Activated CD8-positive, alpha-beta memory T cell treated with anti-CD3 and anti-CD28 coated beads, Interleukin-2, amount 10 ng/mL, durations not matched to agents 7 days and 5 days (primary cell): ENCODE data around the gene AIFM1. TPM values are rescaled to one million over a fixed set of nuclear protein-coding genes. Genes with fewer than 3 reads are reported as not detected.

Experiments
- ATAC-seq: fragments of 150-1000 bp; cut with Tn5 transposase; one replicate; pipeline ENCODE4 v1.10.0; 2021; ENCODE audit warnings: moderate library complexity
- CTCF ChIA-PET: fragments of 350-600 bp; sonication (Branson Sonifier 250); formaldehyde crosslinking; loops from one replicate; lab custom pipeline; 2021; ENCODE audit warnings: antibody characterized with exemption; lab: Charles Lee
- DNase-seq: peaks from one replicate; pipeline ENCODE4 v3.0.0-alpha.2; 2020
- H3K27ac Mint-ChIP-seq: one replicate; pipeline ENCODE4 v1.8.0; 2021; ENCODE audit warnings: mild to moderate bottlenecking, mixed read lengths
- H3K27me3 Mint-ChIP-seq: one replicate; pipeline ENCODE4 v1.8.0; 2021; ENCODE audit warnings: mixed read lengths
- H3K36me3 Mint-ChIP-seq: one replicate; pipeline ENCODE4 v1.8.0; 2021; ENCODE audit warnings: mild to moderate bottlenecking, mixed read lengths
- H3K4me1 Mint-ChIP-seq: one replicate; pipeline ENCODE4 v1.8.0; 2021; ENCODE audit warnings: mixed read lengths
- H3K4me3 Mint-ChIP-seq: one replicate; pipeline ENCODE4 v1.8.0; 2021; ENCODE audit warnings: mild to moderate bottlenecking, moderate library complexity, mixed read lengths
- H3K9me3 Mint-ChIP-seq: one replicate; pipeline ENCODE4 v1.8.0; 2022; ENCODE audit warnings: low read depth, mixed read lengths
- total RNA-seq, 2 experiments: library from RNA; stranded (reverse); gene quantifications; one replicate each; pipeline ENCODE4 v1.2.3, GENCODE V29; 2021

Gene AIFM1
- total RNA-seq, 2 experiments from 2014 or later = 47.3 to 59.6 TPM

DNA sequence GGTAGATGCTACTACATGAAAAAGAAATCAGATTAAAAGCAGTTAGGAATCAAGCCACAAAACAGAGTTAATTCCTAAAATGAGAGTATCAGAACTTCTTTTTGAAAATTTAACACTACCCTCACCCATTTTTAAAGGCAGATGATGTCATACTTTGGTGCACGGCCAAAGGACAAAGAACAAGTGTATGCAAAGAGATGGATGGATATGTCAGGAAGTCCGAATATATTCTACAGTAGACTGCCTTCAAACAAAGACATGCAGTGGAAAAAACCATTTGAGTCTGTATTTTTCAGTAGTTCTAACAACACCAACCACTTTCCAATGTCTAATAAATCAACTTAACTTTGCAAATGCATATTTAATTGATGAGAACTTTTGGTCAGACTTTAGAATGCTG, 2.2 kb downstream of the AIFM1 start:
- no peaks in the 10 kb centered on the region for H3K27me3 Mint-ChIP-seq
- CTCF ChIA-PET = interaction anchor here (0.7 to 1.5 kb wide), 3 partner anchors 11 to 81 kb away, joined by 3 to 4 read pairs (median 3); no protein-coding TSS in a partner anchor
- H3K27ac Mint-ChIP-seq = no peak overlapping the region
- peaks cover 3% of the 10 kb centered on the region for H3K36me3 Mint-ChIP-seq
- DNase-seq (no peak), ATAC-seq (no peak)
- no peaks in the 10 kb centered on the region for H3K9me3 Mint-ChIP-seq
- peak overlapping the region; percentile 13 for H3K4me3 Mint-ChIP-seq
- H3K4me1 Mint-ChIP-seq = peaks cover 41% of the 10 kb centered on the region

DNA sequence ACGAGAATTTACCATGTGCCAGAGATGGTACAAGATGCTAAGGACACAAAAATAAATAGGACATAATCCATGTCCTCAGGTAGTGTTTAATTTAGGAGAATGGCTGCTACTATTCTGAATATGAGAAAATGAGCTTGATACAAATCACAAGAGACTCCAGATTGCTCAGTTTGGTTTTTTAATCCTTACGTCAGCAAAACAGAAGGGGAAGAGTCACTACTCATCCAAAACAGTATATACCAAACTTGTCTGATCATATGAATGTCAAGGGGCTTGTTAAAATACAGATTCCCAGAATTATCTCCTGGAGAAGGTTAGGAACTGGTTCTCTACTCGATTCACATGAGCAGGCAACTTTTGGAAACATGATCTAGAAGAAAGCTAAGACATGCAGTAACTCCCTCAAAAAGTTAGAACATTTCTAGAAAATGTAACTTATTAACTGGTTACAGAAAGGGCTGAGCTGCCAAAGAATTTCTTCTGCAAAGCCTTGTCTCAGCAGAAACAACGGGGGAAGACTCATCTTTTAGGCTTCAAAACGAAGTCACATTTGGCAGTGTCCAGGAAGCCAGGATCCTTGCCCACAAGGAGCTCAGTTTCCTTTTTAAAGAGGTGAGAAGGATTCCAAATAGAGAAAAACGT, 3.4 kb downstream of the AIFM1 start:
- H3K4me1 Mint-ChIP-seq = peaks cover 40% of the 10 kb centered on the region
- CTCF ChIA-PET = interaction anchor here (0.7 to 0.9 kb wide), 3 partner anchors 30 to 80 kb away, joined by 3 to 4 read pairs (median 4); no protein-coding TSS in a partner anchor
- H3K9me3 Mint-ChIP-seq = no peaks in the 10 kb centered on the region
- no peak overlapping the region for H3K27ac Mint-ChIP-seq
- no peaks in the 10 kb centered on the region for H3K27me3 Mint-ChIP-seq
- peaks cover 3% of the 10 kb centered on the region for H3K36me3 Mint-ChIP-seq
- DNase-seq = no peak
- H3K4me3 Mint-ChIP-seq = no peak overlapping the region
- no peak for ATAC-seq

DNA sequence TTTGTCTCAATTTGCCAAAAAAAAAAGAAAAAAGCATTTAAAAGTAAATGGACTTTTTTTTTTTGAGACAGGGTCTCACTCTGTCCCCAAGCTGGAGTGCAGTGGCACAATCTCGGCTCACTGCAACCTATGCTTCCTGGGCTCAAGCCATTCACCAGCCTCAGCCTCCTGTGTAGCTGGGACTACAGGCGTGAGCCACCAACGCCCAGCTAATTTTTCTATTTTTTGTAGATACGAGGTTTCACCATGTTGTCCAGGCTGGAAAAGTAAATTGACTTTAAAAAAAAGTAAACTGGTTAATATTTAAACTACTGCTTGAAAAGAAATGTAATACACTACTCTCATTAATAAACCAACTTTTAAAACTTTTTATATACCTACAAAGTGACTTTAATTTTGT, 5.9 kb downstream of the AIFM1 start:
- ATAC-seq (no peak), DNase-seq (no peak)
- Mint-ChIP-seq H3K27ac (no peak overlapping the region), H3K27me3 (no peaks in the 10 kb centered on the region), H3K4me1 (peaks cover 32% of the 10 kb centered on the region), H3K36me3 (peaks cover 8% of the 10 kb centered on the region), H3K9me3 (no peaks in the 10 kb centered on the region), H3K4me3 (no peak overlapping the region)
- CTCF ChIA-PET = interaction anchor here (2.3 kb wide), 1 partner anchor 79 kb away, joined by 12 read pairs; no protein-coding TSS in a partner anchor

DNA sequence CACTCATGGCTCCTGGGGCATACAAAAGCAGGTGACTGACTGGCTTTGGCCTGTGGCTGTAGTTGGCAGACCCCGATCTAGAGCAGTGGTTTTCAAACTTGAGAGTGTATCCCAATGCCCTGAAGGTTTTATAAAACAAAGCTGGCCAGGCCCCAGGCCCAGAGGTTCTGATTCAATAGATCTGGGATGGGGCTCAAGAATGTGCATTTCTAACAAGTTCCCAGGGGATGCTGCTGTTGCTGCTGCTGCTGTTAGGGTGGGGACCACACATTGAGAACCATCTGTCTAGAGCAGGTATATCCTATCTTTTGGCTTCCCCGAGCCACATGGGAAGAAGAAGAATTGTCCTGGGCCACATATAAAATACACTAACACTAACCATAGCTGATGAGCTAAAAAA, 7.3 kb downstream of the AIFM1 start:
- DNase-seq (no peak), ATAC-seq (no peak)
- CTCF ChIA-PET = interaction anchor here (1.0 kb wide), 1 partner anchor 14 kb away, joined by 3 read pairs; the partner anchor contains the start of gene RAB33A
- Mint-ChIP-seq H3K27me3 (no peaks in the 10 kb centered on the region), H3K9me3 (no peaks in the 10 kb centered on the region), H3K27ac (no peak overlapping the region), H3K4me1 (peaks cover 21% of the 10 kb centered on the region), H3K4me3 (no peak overlapping the region), H3K36me3 (peaks cover 6% of the 10 kb centered on the region)

DNA sequence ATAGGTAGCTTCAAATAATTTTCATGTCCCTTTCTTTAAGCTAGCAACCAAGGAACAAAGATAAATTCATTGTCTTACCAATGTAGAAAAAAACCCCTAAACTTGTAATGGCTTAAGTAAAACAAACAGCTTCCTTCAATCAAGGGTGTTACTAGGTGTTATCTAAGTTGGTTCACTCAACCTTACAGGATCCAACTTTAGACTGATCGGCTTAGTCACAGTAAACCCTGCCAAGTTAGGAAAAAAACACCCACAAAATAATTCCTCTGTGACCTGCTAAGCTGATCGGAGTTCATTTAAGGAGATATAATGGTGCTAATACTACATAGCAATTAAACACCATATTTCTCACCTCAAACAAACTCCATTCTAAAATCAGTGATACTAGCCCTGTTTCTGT, 10.1 kb downstream of the AIFM1 start:
- H3K27ac Mint-ChIP-seq = no peak overlapping the region
- CTCF ChIA-PET = interaction anchor here (1.0 kb wide), 1 partner anchor 14 kb away, joined by 3 read pairs; no protein-coding TSS in a partner anchor
- peaks cover 10% of the 10 kb centered on the region for H3K36me3 Mint-ChIP-seq
- no peaks in the 10 kb centered on the region for H3K27me3 Mint-ChIP-seq
- no peak for ATAC-seq
- H3K9me3 Mint-ChIP-seq = no peaks in the 10 kb centered on the region
- no peak for DNase-seq
- no peak overlapping the region for H3K4me3 Mint-ChIP-seq
- H3K4me1 Mint-ChIP-seq = peaks cover 10% of the 10 kb centered on the region

DNA sequence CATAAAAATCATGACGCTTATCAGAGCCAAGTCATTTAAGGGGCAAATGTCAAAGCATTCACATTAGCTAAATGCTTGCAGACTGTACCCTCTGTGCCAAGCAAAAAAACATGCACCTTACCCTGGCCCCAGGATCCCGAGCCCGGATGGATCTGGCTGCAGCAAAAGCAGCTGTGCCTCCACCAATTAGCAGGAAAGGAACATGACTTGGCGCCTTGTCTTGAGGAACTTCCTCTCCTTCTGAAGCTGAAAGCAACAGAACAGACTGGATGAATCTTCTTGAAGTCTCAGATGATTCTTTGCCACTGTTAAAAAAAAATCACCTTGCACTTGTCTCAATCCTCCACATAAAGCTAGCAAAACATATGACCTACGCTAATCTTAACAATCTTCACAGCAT, 18.0 kb downstream of the AIFM1 start:
- ATAC-seq (no peak), DNase-seq (no peak)
- peaks cover 27% of the 10 kb centered on the region for H3K36me3 Mint-ChIP-seq
- H3K4me1 Mint-ChIP-seq = peaks cover 2% of the 10 kb centered on the region
- H3K27me3 Mint-ChIP-seq = no peaks in the 10 kb centered on the region
- CTCF ChIA-PET = interaction anchor here (1.1 to 2.2 kb wide), 4 partner anchors 12 to 87 kb away, joined by 3 to 6 read pairs (median 4); no protein-coding TSS in a partner anchor
- no peaks in the 10 kb centered on the region for H3K9me3 Mint-ChIP-seq
- peak overlapping the region; percentile 56 for H3K27ac Mint-ChIP-seq
- no peak overlapping the region for H3K4me3 Mint-ChIP-seq

DNA sequence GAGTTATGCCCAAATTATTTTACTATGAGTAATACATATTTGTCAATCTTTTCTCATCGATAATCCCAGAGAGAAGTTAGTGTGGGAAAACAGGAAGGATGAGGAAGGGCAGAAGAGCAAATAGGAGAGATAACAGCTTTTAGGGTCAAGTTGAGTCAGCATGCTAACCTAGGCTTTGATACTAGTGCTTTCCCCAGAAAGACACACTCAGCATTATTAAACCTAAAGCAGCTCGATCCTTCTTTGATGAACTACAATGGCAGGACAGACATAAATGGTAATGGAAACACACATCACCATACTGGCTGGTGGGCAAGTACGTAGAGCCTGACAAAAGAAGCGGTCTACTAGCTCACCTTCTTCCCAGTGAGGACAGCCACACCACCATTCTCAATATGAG, 20.5 kb downstream of the AIFM1 start:
- peaks cover 23% of the 10 kb centered on the region for H3K36me3 Mint-ChIP-seq
- no peak overlapping the region for H3K4me3 Mint-ChIP-seq
- no peak overlapping the region for H3K27ac Mint-ChIP-seq
- H3K4me1 Mint-ChIP-seq = peaks cover 2% of the 10 kb centered on the region
- CTCF ChIA-PET = interaction anchor here (1.0 kb wide), 1 partner anchor 47 kb away, joined by 5 read pairs; no protein-coding TSS in a partner anchor
- no peak for DNase-seq
- no peaks in the 10 kb centered on the region for H3K9me3 Mint-ChIP-seq
- no peaks in the 10 kb centered on the region for H3K27me3 Mint-ChIP-seq
- ATAC-seq = no peak

DNA sequence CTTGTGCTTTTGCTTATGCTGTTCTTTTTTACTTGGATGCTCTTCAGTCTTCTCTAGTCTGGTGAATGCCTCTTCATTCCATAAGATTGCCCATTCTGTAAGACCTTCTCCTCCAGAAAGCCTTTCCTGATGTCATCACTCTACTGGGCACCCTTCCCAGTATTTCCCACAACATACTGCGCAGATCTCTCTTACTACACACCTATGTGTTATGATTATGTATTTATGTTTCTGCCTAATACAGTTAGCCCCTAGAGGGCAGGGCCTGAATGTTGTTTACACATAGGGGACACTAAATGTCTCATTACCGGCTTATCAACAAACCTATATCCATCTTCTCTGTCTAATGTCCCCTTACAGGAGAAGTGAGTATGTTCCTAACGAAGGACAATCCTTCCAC, 21.1 kb downstream of the AIFM1 start:
- Mint-ChIP-seq H3K27ac (no peak overlapping the region), H3K4me3 (no peak overlapping the region), H3K36me3 (peaks cover 23% of the 10 kb centered on the region), H3K27me3 (no peaks in the 10 kb centered on the region), H3K9me3 (no peaks in the 10 kb centered on the region), H3K4me1 (peaks cover 2% of the 10 kb centered on the region)
- CTCF ChIA-PET = interaction anchor here (1.0 kb wide), 1 partner anchor 23 kb away, joined by 3 read pairs; no protein-coding TSS in a partner anchor
- DNase-seq (no peak), ATAC-seq (no peak)

DNA sequence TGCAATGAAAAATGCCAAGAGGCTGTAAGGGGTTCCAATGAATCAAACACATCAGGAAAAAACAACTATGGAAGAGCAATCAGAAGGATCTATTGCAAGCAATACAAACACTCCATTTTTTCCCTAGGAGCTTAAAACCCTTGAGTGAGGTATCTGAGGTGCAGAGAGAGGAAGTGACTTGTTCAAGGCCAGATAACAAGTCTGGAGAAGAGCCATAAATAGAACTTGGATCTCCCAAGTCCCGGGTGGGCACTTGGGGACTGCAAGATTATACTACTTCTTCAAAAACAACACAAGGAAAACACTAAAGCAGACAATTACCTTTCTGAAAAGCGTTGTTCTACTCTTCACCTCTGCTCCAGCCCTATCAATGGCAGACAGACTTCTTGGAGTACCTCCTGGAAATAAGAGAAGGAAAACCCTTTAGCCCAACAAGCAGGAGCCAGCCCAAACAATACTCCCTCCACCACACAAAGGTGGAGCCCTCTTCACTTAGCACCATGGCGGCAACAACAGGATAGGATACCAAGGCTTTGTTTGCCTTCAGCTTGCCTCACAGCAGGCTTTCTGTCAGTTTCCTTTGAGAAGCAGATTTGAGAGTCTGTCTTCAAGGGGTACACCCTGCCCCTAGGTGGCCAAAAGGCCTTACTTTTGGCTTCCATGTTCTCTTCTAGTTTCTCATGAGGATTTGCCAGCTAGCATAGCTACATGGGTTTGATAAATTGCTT, 26.0 kb downstream of the AIFM1 start:
- DNase-seq (no peak), ATAC-seq (no peak)
- H3K4me1 Mint-ChIP-seq = no peaks in the 10 kb centered on the region
- CTCF ChIA-PET = interaction anchor here (1.0 to 1.2 kb wide), 2 partner anchors 53 to 60 kb away, joined by 3 read pairs; no protein-coding TSS in a partner anchor
- no peak overlapping the region for H3K4me3 Mint-ChIP-seq
- peak overlapping the region; percentile 20 for H3K27ac Mint-ChIP-seq
- no peaks in the 10 kb centered on the region for H3K9me3 Mint-ChIP-seq
- no peaks in the 10 kb centered on the region for H3K27me3 Mint-ChIP-seq
- H3K36me3 Mint-ChIP-seq = peaks cover 23% of the 10 kb centered on the region

DNA sequence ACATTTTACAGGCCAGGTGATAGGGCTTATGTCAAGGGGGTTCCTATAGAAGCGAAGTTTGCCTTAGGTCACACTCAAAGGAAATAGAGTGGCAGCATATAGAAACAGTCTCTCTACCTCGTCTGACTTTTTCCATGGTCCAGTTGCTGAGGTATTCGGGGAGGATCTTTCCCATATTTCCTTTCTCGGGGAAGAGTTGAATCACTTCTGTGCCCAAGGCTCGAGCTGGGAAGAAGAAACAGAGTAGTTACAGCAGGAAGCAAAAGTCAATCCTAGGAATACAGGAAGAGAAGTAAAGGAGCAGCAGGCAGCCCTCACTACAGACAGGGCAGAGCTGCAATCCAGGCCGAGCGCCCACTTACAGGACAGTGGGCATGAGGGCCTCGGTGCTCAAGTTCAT, 28.7 kb downstream of the AIFM1 start:
- H3K27ac Mint-ChIP-seq = no peak overlapping the region
- H3K9me3 Mint-ChIP-seq = no peaks in the 10 kb centered on the region
- no peaks in the 10 kb centered on the region for H3K27me3 Mint-ChIP-seq
- DNase-seq = no peak
- no peaks in the 10 kb centered on the region for H3K4me1 Mint-ChIP-seq
- peaks cover 18% of the 10 kb centered on the region for H3K36me3 Mint-ChIP-seq
- CTCF ChIA-PET = interaction anchor here (1.4 kb wide), 2 partner anchors 16 to 57 kb away, joined by 6 read pairs; no protein-coding TSS in a partner anchor
- no peak for ATAC-seq
- no peak overlapping the region for H3K4me3 Mint-ChIP-seq

DNA sequence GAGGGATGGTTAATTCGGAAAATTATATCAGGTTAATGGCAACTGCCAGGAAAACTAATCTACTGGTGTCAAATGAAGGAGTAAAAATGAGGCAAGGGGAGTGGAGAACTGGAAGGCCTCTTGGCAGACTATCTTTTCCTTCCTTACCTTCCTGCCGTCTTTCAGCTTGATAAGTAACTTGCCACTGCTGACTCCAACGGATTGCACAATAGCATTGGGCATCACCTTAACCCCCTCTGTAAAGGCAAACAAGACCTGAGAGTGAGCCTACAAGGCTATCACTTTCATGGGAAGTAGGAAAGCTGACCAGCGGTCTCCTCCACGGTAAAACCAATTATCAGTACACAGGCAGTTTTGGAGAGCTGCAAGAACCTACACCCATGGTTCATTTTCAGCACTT, 29.1 kb downstream of the AIFM1 start:
- Mint-ChIP-seq H3K9me3 (no peaks in the 10 kb centered on the region), H3K4me3 (no peak overlapping the region), H3K27me3 (no peaks in the 10 kb centered on the region), H3K36me3 (peaks cover 18% of the 10 kb centered on the region), H3K27ac (no peak overlapping the region), H3K4me1 (no peaks in the 10 kb centered on the region)
- ATAC-seq (no peak), DNase-seq (no peak)
- CTCF ChIA-PET = interaction anchor here (1.4 to 3.0 kb wide), 2 partner anchors 57 kb away, joined by 6 to 8 read pairs; no protein-coding TSS in a partner anchor

DNA sequence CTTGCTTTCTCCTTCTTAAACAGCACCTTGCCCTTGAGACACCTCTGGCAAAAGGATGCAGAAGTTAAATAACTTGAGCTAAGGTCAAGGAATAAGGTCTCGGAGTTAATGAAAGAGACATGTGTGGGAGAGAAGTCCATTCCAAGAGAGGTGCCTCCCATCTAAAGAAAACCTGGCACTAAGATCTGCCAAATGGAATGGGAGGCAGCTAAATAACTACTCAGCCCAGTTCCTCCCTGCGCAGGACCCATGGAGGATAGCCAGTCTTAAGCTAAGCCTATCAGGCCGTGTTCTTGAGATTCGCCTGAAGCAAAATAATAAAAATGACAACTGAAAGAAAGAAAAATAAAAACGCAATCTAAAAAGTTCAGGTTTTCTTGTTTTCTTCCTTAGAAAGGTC, 34.7 kb downstream of the AIFM1 start:
- Mint-ChIP-seq H3K27me3 (no peaks in the 10 kb centered on the region), H3K4me3 (no peak overlapping the region), H3K27ac (no peak overlapping the region), H3K36me3 (peaks cover 17% of the 10 kb centered on the region), H3K4me1 (no peaks in the 10 kb centered on the region), H3K9me3 (no peaks in the 10 kb centered on the region)
- no peak for DNase-seq
- CTCF ChIA-PET = interaction anchor here (1.0 kb wide), 1 partner anchor 43 kb away, joined by 3 read pairs; no protein-coding TSS in a partner anchor
- ATAC-seq = no peak

DNA sequence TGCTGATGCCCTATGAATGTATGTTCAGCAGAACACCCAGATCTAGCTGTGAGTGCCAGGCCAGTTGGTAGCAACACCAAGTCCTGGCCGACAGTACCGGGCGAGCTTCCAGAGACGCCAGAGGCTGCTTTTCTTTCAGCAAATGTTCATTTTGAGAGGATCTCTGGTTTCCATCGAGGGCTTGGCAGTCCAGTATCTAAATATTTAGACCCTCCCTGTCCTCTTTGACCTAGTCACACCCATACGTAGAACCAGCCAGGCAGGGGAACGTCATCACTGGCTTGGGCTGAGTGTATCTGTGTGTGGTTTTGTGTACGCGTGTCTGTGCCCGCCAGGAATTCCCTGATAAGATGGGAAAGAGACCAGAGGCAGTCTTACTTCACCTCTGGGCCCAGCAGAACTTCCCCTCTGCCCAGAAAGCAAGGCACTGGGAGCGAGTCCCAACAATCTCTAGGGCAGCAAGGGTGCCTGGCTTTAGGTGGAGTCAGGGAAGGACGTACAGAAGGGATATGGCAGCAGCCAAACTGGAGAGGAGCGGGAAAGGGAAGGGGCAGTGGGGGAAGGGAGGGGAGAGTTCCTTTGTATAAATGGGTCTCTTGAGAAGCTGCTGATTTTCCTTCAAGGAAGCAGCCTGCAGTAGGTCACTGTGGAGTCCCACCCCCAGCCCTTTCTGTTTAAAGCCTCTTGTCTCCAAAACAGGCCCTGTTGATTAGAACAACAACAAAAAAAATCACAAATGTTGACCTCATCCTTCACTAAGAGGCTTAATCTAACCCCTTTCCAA, 40.4 kb downstream of the AIFM1 start:
- H3K36me3 Mint-ChIP-seq = peaks cover 16% of the 10 kb centered on the region
- no peak overlapping the region for H3K4me3 Mint-ChIP-seq
- H3K27ac Mint-ChIP-seq = no peak overlapping the region
- H3K4me1 Mint-ChIP-seq = peaks cover under 1% of the 10 kb centered on the region
- ATAC-seq (no peak), DNase-seq (no peak)
- H3K9me3 Mint-ChIP-seq = no peaks in the 10 kb centered on the region
- CTCF ChIA-PET = no interaction called here
- no peaks in the 10 kb centered on the region for H3K27me3 Mint-ChIP-seq
